ENCODE measurements around the gene CDON. TPM values are rescaled to one million over a fixed set of nuclear protein-coding genes. Genes with fewer than 3 reads are reported as not detected.

CDON gene
- total and polyA plus RNA-seq, 2 of the 13 experiments (the other 11 are each of a cell fraction or from before 2014, with no cell fraction given): 9.6 to 12.8 TPM

GRCh38 chr11:125941619-125942611 lies 120.8 kb downstream of the CDON start (continued):
- TF ChIP-seq EP300 (IDR thresholded peaks at IDR 0.05; ENCODE audit: low read depth in 2 of 2, low read length in 2 of 2): no peak
- no peak for TF ChIP-seq EP300 (CRISPR knock-in tag; IDR thresholded peaks at IDR 0.05; ENCODE audit: borderline replicate concordance)
- TF ChIP-seq BHLHE40 (IDR thresholded peaks at IDR 0.05; ENCODE audit: low read length): peak; percentile 13; the same call in 1 of the 2 replicates
- TF ChIP-seq SP4 (CRISPR knock-in tag; IDR thresholded peaks at IDR 0.05): peak; percentile 27; the same call in 1 of the 2 replicates
- TF ChIP-seq NRL (CRISPR knock-in tag; IDR thresholded peaks at IDR 0.05; ENCODE audit: borderline replicate concordance): 0 out of 2 replicates have a peak, but pooled peaks have one; percentile 65
- TF ChIP-seq ZNF33A (CRISPR knock-in tag; IDR thresholded peaks at IDR 0.05; ENCODE audit: borderline replicate concordance): no peak
- TF ChIP-seq ZNF230 (CRISPR knock-in tag; IDR thresholded peaks at IDR 0.05): no peak
- no peak for TF ChIP-seq ZNF567 (CRISPR knock-in tag; IDR thresholded peaks at IDR 0.05; ENCODE audit: borderline replicate concordance)
- TF ChIP-seq SUZ12 (IDR thresholded peaks at IDR 0.05; ENCODE audit: low read depth, low read length): no peak
- TF ChIP-seq, protein P1, sequence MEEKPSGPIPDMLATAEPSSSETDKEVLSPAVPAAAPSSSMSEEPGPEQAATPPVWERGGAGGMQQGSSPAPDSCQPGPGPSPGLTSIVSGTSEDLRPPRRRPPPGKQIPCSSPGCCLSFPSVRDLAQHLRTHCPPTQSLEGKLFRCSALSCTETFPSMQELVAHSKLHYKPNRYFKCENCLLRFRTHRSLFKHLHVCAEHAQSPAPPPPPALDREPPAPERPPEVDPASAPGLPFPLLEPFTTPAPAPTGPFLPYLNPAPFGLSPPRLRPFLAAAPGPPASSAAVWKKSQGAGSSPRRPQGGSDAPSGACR (CRISPR knock-in tag; IDR thresholded peaks at IDR 0.05): 0 out of 2 replicates have a peak, but pooled peaks have one; percentile 35
- TF ChIP-seq ZNF549 (CRISPR knock-in tag; IDR thresholded peaks at IDR 0.05): no peak
- no peak for TF ChIP-seq LCORL (IDR thresholded peaks at IDR 0.05)
- peak; percentile 71 for TF ChIP-seq LCORL (CRISPR knock-in tag; IDR thresholded peaks at IDR 0.05)
- TF ChIP-seq ZNF296 (CRISPR knock-in tag; conservative IDR thresholded peaks at IDR 0.05): no peak
- peak; percentile 33; the same call in 1 of the 2 replicates for TF ChIP-seq RXRB (CRISPR knock-in tag; IDR thresholded peaks at IDR 0.05; ENCODE audit: borderline replicate concordance)
- no peak for TF ChIP-seq NONO (IDR thresholded peaks at IDR 0.05)
- no peak for TF ChIP-seq NONO (CRISPR knock-in tag; conservative IDR thresholded peaks at IDR 0.05)
- TF ChIP-seq ZNF350 (CRISPR knock-in tag; IDR thresholded peaks at IDR 0.05; ENCODE audit: borderline replicate concordance, low read depth): 0 out of 2 replicates have a peak, but pooled peaks have one; percentile 52
- no peak for TF ChIP-seq ELF3 (CRISPR knock-in tag; IDR thresholded peaks at IDR 0.05)
- no peak for TF ChIP-seq NFYC (CRISPR knock-in tag; IDR thresholded peaks at IDR 0.05)
- 0 out of 2 replicates have a peak, but pooled peaks have one; percentile 15 for TF ChIP-seq TAF1 (CRISPR knock-in tag; IDR thresholded peaks at IDR 0.05)
- TF ChIP-seq, protein P2, sequence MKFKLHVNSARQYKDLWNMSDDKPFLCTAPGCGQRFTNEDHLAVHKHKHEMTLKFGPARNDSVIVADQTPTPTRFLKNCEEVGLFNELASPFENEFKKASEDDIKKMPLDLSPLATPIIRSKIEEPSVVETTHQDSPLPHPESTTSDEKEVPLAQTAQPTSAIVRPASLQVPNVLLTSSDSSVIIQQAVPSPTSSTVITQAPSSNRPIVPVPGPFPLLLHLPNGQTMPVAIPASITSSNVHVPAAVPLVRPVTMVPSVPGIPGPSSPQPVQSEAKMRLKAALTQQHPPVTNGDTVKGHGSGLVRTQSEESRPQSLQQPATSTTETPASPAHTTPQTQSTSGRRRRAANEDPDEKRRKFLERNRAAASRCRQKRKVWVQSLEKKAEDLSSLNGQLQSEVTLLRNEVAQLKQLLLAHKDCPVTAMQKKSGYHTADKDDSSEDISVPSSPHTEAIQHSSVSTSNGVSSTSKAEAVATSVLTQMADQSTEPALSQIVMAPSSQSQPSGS (CRISPR knock-in tag; IDR thresholded peaks at IDR 0.05): no peak
- no peak for TF ChIP-seq MLXIP (CRISPR knock-in tag; IDR thresholded peaks at IDR 0.05; ENCODE audit: borderline replicate concordance)
- TF ChIP-seq ZNF550 (CRISPR knock-in tag; IDR thresholded peaks at IDR 0.05; ENCODE audit: borderline replicate concordance): no peak

All from HepG2 (cell line).